Measurements from ENCODE around the gene RIN3.

DNA sequence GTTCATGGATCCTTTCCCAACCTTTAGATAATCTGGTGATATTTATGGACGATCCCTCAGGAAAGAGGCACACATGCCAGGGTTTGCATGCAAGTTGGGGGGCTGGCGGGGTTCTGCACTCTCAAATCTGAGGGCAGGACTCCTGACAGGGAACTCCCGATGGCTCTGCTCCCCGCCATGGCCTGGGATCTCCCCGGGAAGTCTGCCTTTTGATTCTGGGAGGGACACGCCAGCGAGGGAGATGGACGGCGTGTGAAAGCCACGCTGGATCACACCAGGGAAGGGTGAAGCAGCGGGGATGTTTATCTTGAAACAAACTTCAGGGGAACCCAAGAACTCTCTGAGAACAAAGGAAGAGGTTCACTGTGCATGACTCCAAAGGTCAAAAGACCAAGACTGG, 191.2 kb downstream of the RIN3 start:
- TF ChIP-seq, protein P1, sequence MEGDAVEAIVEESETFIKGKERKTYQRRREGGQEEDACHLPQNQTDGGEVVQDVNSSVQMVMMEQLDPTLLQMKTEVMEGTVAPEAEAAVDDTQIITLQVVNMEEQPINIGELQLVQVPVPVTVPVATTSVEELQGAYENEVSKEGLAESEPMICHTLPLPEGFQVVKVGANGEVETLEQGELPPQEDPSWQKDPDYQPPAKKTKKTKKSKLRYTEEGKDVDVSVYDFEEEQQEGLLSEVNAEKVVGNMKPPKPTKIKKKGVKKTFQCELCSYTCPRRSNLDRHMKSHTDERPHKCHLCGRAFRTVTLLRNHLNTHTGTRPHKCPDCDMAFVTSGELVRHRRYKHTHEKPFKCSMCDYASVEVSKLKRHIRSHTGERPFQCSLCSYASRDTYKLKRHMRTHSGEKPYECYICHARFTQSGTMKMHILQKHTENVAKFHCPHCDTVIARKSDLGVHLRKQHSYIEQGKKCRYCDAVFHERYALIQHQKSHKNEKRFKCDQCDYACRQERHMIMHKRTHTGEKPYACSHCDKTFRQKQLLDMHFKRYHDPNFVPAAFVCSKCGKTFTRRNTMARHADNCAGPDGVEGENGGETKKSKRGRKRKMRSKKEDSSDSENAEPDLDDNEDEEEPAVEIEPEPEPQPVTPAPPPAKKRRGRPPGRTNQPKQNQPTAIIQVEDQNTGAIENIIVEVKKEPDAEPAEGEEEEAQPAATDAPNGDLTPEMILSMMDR (IDR thresholded peaks at IDR 0.05) = no peak
- no peak for TF ChIP-seq POLR2A (IDR thresholded peaks at IDR 0.05)
